OCI-LY1 (cell line): ENCODE measurements around the gene PDS5B.
A peak's percentile ranks its signal among the peaks of the same experiment; 100 is the strongest.

Experiments used
- H2AFZ ChIP-seq: fragments of 200-600 bp; sonication (generic), shearing (Covaris generic); 2 replicates; pipeline ENCODE4 v1.6.0; 2014; ENCODE audit warnings: antibody characterized with exemption, mild to moderate bottlenecking, low read length
- H3F3A ChIP-seq: fragments of 200-600 bp; sonication (generic), shearing (Covaris generic); 2 replicates; pipeline ENCODE4 v1.6.0; 2014; ENCODE audit warnings: mild to moderate bottlenecking, antibody characterized with exemption, low read length, moderate library complexity; ENCODE audit not compliant: insufficient read depth
- H3K27ac ChIP-seq: fragments of 200-600 bp; sonication (generic); 2 replicates; pipeline ENCODE4 v1.5.1; 2014; ENCODE audit warnings: low read length, mixed run types, mild to moderate bottlenecking, low read depth; ENCODE audit not compliant: poor library complexity, severe bottlenecking
- H3K27me3 ChIP-seq: fragments of 200-600 bp; sonication (generic); 2 replicates; pipeline ENCODE4 v1.6.0; 2014; ENCODE audit warnings: antibody characterized with exemption, mild to moderate bottlenecking, low read length, moderate library complexity; ENCODE audit not compliant: insufficient read depth
- H3K36me3 ChIP-seq: fragments of 200-600 bp; sonication (generic); 2 replicates; pipeline ENCODE4 v1.6.1; 2014; ENCODE audit warnings: mild to moderate bottlenecking, antibody characterized with exemption, low read length, moderate library complexity, mixed read lengths; ENCODE audit not compliant: insufficient read depth
- H3K4me1 ChIP-seq: fragments of 200-600 bp; sonication (generic); 2 replicates; pipeline ENCODE4 v1.5.1; 2014; ENCODE audit warnings: mild to moderate bottlenecking, low read length, moderate library complexity; ENCODE audit not compliant: insufficient read depth, severe bottlenecking
- H3K4me2 ChIP-seq: fragments of 200-600 bp; sonication (generic), shearing (Covaris generic); 2 replicates; pipeline ENCODE4 v1.6.1; 2014; ENCODE audit warnings: low read length
- H3K4me3 ChIP-seq: fragments of 200-600 bp; sonication (generic); 2 replicates; pipeline ENCODE4 v1.5.1; 2014; ENCODE audit warnings: low read length, low read depth, mild to moderate bottlenecking, mixed read lengths; ENCODE audit not compliant: poor library complexity, severe bottlenecking
- H3K79me2 ChIP-seq: fragments of 200-600 bp; shearing (Covaris generic); 2 replicates; pipeline ENCODE4 v1.6.1; 2016; ENCODE audit warnings: mixed run types, low read length, mixed read lengths; ENCODE audit not compliant: insufficient read depth
- H3K9ac ChIP-seq: fragments of 200-600 bp; sonication (generic), shearing (Covaris generic); 2 replicates; pipeline ENCODE4 v1.6.1; 2014; ENCODE audit warnings: mild to moderate bottlenecking, low read length, mixed read lengths
- H3K9me2 ChIP-seq: fragments of 200-600 bp; sonication (generic), shearing (Covaris generic); 2 replicates; pipeline ENCODE4 v1.6.1; 2014; ENCODE audit warnings: low read depth, mild to moderate bottlenecking, low read length, mixed read lengths
- H3K9me3 ChIP-seq: fragments of 200-600 bp; shearing (Covaris generic); 2 replicates; pipeline ENCODE4 v1.6.1; 2014; ENCODE audit warnings: low read length, mixed read lengths
- H4K20me1 ChIP-seq: fragments of 200-600 bp; sonication (generic), shearing (Covaris generic); 2 replicates; pipeline ENCODE4 v1.6.0; 2016; ENCODE audit warnings: mild to moderate bottlenecking, low read length; ENCODE audit not compliant: insufficient read depth
- EZH2 ChIP-seq: fragments of 200-600 bp; sonication (generic), shearing (Covaris generic); IDR thresholded peaks from 2 replicates; pipeline ENCODE4 v1.8.0; 2017; ENCODE audit warnings: borderline replicate concordance, mixed run types, mild to moderate bottlenecking, antibody characterized with exemption, low read length, moderate library complexity, mixed read lengths
- TF ChIP-seq, protein P1 (sequence below): fragments of 200-600 bp; sonication (generic), shearing (Covaris generic); IDR thresholded peaks from 2 replicates; pipeline ENCODE4 v1.5.1; 2017; ENCODE audit warnings: mild to moderate bottlenecking, antibody characterized with exemption, low read length, moderate library complexity, mixed read lengths

Gene PDS5B

DNA sequence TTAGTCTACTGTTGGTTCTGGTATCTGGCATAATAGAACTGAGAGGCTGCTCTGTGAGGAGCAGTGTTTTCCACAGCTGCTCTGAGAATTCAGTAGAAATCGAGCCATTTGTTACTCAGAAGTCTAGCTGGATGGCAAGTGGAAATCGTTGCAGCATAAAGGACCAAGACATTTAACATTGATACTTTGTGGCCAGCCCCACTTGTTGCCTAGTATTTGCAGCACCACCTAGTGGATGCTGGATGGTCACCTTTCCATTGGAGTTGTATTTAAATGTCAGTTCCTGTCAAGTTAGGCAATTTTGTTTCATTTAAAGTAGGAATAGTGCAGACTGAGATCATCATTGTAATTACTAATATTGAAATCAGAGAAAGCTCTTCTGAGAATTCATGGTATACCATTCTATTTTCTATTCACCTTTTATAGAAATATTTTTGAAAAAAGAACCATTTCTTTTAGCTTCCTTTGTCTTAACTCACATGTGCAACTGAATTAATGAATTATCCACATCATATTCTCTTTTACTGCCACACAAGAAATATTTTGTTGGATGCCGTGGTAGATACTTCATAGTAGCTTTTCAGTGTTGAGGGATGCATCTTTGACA is 64.6 kb downstream of the PDS5B start:
- Histone ChIP-seq H2AFZ (no peak overlapping the region), H3K79me2 (peaks cover 43% of the 10 kb centered on the region), H4K20me1 (no peaks in the 10 kb centered on the region), H3K9ac (no peak overlapping the region), H3K27ac (no peak overlapping the region), H3K36me3 (peaks cover 4% of the 10 kb centered on the region), H3F3A (no peaks in the 10 kb centered on the region), H3K4me2 (no peak overlapping the region), H3K27me3 (no peaks in the 10 kb centered on the region), H3K4me3 (no peak overlapping the region), H3K9me3 (no peaks in the 10 kb centered on the region), H3K9me2 (no peaks in the 10 kb centered on the region), H3K4me1 (peaks cover 12% of the 10 kb centered on the region)
- TF ChIP-seq, protein P1, sequence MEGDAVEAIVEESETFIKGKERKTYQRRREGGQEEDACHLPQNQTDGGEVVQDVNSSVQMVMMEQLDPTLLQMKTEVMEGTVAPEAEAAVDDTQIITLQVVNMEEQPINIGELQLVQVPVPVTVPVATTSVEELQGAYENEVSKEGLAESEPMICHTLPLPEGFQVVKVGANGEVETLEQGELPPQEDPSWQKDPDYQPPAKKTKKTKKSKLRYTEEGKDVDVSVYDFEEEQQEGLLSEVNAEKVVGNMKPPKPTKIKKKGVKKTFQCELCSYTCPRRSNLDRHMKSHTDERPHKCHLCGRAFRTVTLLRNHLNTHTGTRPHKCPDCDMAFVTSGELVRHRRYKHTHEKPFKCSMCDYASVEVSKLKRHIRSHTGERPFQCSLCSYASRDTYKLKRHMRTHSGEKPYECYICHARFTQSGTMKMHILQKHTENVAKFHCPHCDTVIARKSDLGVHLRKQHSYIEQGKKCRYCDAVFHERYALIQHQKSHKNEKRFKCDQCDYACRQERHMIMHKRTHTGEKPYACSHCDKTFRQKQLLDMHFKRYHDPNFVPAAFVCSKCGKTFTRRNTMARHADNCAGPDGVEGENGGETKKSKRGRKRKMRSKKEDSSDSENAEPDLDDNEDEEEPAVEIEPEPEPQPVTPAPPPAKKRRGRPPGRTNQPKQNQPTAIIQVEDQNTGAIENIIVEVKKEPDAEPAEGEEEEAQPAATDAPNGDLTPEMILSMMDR: peak; percentile 61
- TF ChIP-seq EZH2: no peak

DNA sequence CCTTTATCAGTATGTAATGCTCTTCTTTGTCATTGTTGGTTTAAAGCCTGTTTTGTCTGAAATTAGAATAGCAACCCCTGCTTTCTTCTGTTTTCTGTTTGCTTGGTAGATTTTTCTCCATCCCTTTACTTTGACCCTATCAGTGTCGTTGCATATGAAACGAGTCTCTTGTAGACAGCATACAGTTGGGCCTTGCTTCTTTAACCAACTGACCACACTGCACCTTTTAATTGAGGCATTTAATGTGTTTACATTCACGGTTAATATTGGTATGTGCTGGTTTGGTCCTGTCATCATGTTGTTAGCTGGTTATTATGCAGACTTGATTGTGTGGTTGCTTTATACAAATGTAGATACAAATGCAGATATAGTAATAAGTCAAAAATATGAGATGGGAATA is 71.1 kb downstream of the PDS5B start:
- Histone ChIP-seq H3F3A (no peaks in the 10 kb centered on the region), H3K4me3 (no peak overlapping the region), H2AFZ (no peak overlapping the region), H3K27me3 (no peaks in the 10 kb centered on the region), H3K9me3 (no peaks in the 10 kb centered on the region), H3K27ac (no peak overlapping the region), H3K9ac (no peak overlapping the region), H3K36me3 (peaks cover 7% of the 10 kb centered on the region), H3K4me1 (no peaks in the 10 kb centered on the region), H3K79me2 (peaks cover 17% of the 10 kb centered on the region), H3K9me2 (no peaks in the 10 kb centered on the region), H4K20me1 (no peaks in the 10 kb centered on the region), H3K4me2 (no peak overlapping the region)
- TF ChIP-seq EZH2: no peak
- TF ChIP-seq, protein P1: no peak

DNA sequence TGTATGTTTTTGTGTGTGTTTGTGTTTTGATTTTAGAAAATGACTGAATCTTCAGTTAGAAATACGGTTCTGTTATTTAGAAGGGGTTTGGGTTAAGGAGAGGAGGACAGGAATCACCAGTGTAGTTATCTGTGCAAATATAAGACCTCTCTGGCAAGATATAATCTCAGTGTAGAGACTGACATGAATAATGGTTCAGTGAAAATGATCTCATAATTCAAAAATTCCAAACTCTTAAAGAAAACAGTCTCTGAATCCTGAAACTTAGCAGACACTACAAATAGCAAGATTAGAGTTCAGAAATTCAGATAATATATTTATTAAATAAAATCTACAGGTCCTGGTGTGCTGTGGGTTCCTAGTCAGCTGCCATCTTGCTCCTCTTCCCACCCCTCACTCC is 73.5 kb downstream of the PDS5B start:
- Histone ChIP-seq H3K9me2 (no peaks in the 10 kb centered on the region), H3K9me3 (no peaks in the 10 kb centered on the region), H3K4me1 (no peaks in the 10 kb centered on the region), H3K27ac (no peak overlapping the region), H3K4me2 (no peak overlapping the region), H3K9ac (no peak overlapping the region), H2AFZ (no peak overlapping the region), H3F3A (no peaks in the 10 kb centered on the region), H3K36me3 (peaks cover 7% of the 10 kb centered on the region), H3K79me2 (peaks cover 9% of the 10 kb centered on the region), H3K4me3 (no peak overlapping the region), H4K20me1 (no peaks in the 10 kb centered on the region), H3K27me3 (no peaks in the 10 kb centered on the region)
- no peak for TF ChIP-seq EZH2
- TF ChIP-seq, protein P1: no peak
